ENCODE measurements around the gene PIM1.

Gene PIM1

GRCh38 chr6:37137201-37138090, 32.5 kb upstream of the PIM1 start:
- peak; percentile 78 for DNase-seq (ENCODE audit: low spot score)

DNA sequence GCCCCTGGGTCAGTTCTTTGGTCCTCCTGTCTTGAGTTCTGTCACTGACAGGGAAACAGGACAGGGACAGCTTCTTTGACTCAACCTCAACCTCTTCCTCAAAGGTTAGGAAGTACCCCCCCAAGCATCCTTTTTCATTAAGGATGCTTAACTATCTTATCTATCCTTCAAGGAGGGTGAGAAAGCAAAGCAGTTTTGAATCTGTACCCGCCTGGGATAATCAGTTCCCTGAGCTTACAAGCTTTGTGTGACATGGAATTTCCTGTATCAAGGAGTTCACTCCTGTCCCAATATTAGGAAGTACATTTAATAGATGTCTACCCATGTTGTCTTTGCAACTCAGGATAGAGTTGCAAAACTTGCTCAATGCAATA, 31.1 kb upstream of the PIM1 start:
- DNase-seq (ENCODE audit: low spot score), result no peak

GRCh38 chr6:37139230-37139962, 30.6 kb upstream of the PIM1 start:
- no peak for DNase-seq (ENCODE audit: low spot score)

- no peak for DNase-seq (ENCODE audit: low spot score)
Observed at GRCh38 chr6:37140145-37140544, 29.8 kb upstream of the PIM1 start.

GRCh38 chr6:37141281-37142049, 28.5 kb upstream of the PIM1 start:
- peak; percentile 49 for DNase-seq (ENCODE audit: low spot score)

DNA sequence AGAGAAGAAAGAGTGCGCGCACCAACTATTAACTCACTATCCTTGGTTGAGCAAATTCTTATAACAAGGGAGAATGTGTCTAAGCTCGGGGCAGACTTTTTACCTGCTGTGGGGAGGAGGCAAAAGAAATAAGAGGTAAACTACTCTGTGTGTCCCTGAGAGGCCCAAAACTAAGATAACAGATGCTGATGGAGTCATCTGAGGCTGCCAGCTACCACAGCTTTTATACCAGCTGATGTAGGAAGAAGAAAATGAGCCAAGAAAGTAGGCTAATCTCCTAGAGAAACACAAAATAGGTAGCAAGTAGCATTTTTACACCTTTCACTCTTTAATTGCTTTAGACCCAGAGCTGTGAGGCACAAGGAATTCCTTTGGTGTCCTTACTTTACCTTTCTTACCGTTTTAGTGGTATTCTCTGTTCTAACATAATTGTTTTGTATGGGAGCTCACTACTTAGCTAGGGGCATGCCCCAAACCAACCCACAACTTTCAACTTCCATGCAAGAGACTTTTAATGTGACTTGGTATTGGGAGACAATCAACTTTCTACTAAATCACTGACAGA, 27.8 kb upstream of the PIM1 start:
- no peak for DNase-seq (ENCODE audit: low spot score)

- no peak for DNase-seq (ENCODE audit: low spot score)
Observed at GRCh38 chr6:37143585-37143984, 26.4 kb upstream of the PIM1 start.

DNA sequence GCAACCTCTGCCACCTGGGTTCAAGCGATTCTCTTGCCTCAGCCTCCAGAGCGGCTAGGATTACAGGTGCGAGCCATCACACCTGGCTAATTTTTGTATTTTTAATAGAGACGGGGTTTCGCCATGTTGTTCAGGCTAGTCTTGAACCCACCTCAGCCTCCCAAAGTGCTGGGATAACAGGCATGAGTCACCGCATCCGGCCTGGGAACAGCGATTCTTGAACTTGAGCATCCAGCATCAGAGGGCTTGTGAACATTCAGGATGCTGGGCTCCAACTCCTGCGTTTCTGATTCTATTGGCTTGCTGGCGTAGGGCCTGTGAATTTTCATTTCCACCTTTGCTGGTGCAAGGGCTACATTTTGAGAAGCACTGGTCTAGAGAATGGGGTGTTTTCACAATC, 24.5 kb upstream of the PIM1 start:
- no peak for DNase-seq (ENCODE audit: low spot score)

- no peak for DNase-seq (ENCODE audit: low spot score)
Observed at GRCh38 chr6:37146735-37147157, 23.2 kb upstream of the PIM1 start.

GRCh38 chr6:37149745-37150144, 20.2 kb upstream of the PIM1 start:
- no peak for DNase-seq (ENCODE audit: low spot score)

DNA sequence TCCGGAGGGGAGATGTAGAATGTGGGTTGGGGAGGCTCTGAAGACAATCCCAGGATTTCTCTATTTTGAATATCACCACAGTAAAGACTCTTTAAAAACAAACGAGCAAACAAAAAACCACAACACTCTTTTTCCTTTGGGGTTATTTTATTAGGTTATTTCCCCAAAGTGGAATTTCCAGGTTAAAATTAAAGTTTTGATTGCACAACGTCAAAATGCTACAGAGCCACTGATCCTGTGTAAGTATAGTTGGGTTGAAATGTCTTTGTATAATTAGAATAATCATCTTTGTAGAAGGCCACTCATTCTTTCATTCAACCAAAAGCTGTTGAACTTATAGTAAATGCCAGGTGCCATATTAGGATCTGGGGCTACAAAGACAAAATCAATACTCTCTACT, 19.6 kb upstream of the PIM1 start:
- DNase-seq (ENCODE audit: low spot score), result no peak

GRCh38 chr6:37155394-37156312, 14.3 kb upstream of the PIM1 start:
- peak; percentile 4 for DNase-seq (ENCODE audit: low spot score)

- no peak for DNase-seq (ENCODE audit: low spot score)
Observed at GRCh38 chr6:37158508-37158907, 11.4 kb upstream of the PIM1 start.

DNA sequence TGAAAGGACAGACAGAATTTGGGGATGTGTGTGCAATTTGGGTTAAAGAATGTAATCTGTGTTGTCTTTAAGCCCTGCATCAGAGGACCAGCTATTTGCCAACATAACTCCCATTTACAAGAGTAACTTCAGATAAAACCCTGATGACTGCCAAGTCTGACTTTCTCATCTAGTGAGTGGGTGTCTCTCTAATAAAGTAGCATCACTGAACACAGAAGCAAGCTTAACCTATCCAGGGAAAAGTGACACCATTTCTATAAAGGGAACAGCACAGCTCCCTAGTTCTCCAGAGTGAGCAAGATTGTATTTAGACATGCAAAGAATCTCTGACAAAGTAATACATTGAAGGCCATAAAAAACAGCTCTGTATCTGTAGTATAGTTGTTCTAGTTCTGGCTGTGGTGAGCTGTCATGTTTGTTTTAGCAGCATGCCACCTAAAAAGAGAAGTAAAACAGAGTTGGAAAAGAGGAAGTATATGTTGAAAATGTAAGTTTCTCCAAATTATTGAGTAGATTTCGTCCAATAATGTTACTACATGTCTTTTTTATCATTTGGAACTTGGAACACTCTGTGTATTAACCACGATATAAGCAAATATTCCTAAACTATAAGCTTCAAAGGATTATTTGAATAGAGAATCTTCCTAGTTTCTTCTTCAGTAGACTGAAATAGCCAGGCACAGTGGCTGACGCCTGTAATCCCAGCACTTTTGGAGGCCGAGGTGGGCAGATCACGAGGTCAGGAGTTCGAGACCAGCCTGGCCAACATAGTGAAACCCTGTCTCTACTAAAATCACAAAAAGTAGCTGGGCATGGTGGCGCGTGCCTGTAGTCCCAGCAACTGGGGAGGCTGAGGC, 8.8 kb upstream of the PIM1 start:
- DNase-seq (ENCODE audit: low spot score), result no peak

DNA sequence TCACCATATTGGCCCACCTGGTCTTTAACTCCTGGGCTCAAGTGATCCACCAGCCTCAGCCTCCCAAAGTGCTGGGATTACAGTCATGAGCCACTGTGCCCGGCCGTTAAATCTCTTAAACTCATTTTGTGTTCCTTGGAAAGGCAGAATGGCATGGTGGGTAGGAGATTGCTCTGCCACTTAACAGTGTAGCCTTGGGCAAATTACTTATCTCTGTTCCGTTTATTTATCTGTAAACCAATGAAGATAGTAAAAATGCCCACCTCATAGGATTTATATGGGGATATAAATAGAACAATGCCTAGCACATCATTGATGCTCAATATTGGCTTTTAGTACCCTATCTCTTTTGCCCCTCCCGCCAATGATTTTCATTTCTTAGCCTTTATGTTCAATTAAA, 7.2 kb upstream of the PIM1 start:
- no peak for DNase-seq (ENCODE audit: low spot score)

DNA sequence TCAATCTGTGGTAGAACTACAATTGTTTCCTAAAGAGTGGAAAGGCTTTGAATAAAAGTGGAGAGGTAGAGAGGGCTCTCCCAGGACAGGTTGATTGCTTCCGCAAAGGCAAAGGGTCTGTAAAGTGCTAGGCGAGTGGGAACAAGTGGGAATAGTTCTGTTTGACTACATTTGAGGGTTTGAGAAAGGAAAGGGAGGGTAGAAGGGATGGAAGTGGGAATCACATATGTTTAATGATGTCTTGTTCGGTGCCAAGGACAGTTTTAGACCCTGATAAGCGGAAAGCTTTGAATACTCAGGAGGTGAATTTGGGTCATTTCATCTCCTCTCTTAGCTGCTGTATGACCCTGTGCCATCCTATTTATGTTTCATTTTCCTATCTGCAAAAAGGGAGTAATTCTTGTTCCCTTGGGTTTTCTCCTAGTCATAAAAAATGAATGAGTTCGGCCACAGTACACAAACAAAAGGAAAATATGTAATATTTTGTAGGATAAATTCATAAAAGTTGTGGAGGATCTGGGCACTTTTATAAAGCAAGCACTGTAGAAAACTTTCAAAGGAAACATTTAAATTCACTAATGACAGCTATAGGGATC, 1.7 kb upstream of the PIM1 start:
- DNase-seq (ENCODE audit: low spot score), result no peak

- peak; percentile 23 for DNase-seq (ENCODE audit: low spot score)
Observed at GRCh38 chr6:37168811-37169495, 999 bp upstream of the PIM1 start.

GRCh38 chr6:37170273-37171200, 585 bp downstream of the PIM1 start:
- DNase-seq (ENCODE audit: low spot score), result peak; percentile 40
